ENCODE results near the gene ARAP2.

GRCh38 chr4:36141186-36141585, 103.1 kb downstream of the ARAP2 start:
- TF ChIP-seq CTCF (IDR thresholded peaks at IDR 0.05; ENCODE audit: low read depth, low read length, poor library complexity, severe bottlenecking) (no peak), EZH2phosphoT487 (IDR thresholded peaks at IDR 0.05; ENCODE audit: borderline replicate concordance, low read length) (no peak)
